ENCODE measurements around the gene MGAT5. TPM values are rescaled to one million over a fixed set of nuclear protein-coding genes. Genes with fewer than 3 reads are reported as not detected.

MGAT5 gene
- total RNA-seq, 1 donor from 2014 or later, result 70.3 TPM

DNA sequence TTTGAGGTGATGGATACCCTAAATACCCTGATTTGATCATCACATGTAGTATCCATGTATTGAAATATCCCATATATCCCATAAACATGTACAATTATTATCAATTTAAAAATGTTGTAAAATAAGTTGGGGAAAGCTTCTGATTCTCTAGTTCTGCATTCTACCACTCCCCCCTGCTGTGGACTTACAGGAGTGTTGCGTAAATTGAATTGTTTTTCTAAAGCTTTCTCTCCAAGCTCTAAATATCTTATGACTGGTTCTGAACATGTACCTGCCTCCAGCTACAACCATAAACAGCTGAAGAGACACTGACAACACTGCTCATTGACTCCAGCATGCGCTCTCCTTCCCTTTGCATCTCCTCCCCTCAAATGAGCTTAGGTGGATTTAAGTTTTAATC lies 145.2 kb downstream of the MGAT5 start:
- no peak for DNase-seq

DNA sequence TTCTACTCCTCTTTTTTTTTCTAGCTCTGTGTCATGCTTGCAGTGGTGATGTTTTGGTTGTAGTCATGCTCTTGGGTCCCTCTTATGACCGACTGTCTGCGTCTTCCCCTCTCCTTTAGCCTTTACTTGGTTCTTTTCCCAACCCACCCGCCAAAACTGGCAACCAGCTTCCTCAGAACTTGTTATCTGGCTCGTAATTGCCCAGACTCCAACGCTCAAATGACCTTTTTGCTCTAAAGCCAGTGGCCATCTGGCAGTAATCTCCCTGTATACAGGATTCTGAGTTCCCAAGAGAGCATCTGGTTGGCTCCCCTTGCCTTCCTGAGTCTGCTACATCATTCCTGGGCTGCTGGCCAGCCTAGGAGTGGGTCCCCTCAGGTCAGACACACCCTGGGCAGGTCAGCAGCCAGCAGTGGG lies 147.2 kb downstream of the MGAT5 start:
- no peak for DNase-seq

DNA sequence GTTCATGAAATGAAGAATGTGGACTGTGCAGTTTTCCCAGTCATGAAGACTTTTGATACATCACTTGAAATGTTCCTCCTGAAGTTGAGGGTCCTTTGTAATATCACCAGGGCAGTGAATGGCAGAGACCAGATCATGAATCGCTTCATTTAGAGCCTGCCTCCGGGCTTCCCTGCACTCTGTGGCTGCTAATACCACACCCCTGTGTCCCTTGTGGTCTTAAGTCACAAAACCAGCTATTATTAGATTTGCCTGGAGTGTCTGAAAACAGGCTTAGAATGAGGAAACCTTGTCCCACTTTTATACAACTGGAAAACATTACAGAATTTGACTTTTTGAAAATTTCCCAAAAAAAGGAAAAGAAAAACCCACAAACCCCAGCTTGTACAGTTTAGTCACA lies 147.9 kb downstream of the MGAT5 start:
- no peak for DNase-seq

DNA sequence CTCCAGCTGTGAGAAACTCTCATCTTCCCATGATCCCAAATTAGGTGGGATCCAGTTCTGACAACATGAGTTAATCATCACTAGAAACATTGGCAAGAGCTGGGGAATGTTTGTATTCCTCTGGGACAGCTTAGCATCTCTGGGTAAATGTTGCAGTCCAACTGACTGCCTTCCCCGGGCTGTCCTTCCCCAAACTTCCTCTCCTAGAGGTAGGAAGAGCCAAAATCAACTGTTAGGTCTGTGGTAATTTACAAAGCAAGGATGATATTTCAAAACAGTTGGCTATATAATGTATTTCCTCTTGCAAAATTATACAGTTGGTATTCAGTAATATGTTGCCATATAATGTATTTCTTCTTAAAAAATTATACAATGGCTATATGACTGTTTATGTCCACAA lies 148.5 kb downstream of the MGAT5 start:
- DNase-seq, result no peak

DNA sequence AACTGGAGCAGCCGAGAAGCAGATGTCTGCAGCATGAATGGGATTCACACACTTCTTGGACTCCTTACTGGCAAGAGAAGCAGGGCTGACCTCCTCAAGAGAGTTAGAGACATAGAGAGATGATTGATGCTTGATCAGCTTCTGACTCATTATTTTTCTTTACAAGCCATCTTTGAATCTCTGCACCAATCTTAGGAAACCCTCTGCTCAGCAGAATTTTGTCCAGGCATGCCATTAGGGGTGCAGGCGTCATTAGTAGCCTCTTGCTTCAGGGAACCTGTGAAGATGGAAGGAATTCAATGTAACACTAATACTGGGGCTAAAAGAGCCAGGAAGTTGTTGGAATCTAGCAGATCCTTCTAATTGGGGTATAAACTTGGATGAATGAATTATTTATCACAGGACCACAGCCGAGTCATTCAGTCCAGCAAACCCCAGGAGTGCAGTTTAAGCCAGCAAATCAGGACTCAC lies 151.8 kb downstream of the MGAT5 start:
- no peak for DNase-seq

DNA sequence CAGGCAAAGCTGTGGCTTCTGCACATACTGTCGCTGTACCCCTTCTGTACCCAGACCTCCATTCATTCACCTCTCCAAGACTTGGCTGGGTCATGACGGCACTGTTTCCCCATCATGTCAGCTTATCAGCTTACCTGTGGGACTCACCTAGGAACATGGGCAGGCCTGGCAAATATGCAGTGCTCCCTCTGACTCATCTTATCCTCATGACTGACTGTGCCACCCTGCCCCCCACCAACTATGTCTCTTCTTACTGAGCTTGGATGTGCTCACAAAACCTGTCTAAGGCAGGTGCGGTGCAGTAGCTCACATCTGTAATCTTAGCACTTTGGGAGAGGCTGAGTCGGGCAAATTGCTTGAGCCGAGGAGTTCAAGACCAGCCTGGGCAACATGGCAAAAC lies 152.4 kb downstream of the MGAT5 start:
- DNase-seq, result no peak

DNA sequence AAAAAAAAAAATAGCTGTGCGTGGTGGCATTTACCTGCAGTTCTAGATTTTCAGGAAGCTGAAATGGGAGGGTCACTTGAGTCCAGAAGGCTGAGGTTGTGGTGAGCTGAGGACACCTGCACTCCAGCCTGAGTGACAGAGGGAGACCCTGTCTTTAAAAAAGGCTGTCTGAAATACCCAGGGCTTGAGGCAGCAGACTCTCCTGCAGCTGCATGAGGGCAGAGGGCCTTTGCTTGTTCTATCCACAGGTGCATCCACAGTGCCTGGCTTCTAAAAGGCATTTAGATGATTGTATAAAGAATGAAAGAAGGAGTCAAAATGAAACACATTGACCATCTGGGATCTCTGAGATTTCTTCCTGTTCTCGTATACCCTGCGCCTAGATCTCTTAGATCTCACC lies 152.9 kb downstream of the MGAT5 start:
- DNase-seq, result no peak

GRCh38 chr2:134407154-134407890 lies 153.4 kb downstream of the MGAT5 start:
- DNase-seq, result no peak

GRCh38 chr2:134408386-134408785 lies 154.5 kb downstream of the MGAT5 start:
- no peak for DNase-seq

DNA sequence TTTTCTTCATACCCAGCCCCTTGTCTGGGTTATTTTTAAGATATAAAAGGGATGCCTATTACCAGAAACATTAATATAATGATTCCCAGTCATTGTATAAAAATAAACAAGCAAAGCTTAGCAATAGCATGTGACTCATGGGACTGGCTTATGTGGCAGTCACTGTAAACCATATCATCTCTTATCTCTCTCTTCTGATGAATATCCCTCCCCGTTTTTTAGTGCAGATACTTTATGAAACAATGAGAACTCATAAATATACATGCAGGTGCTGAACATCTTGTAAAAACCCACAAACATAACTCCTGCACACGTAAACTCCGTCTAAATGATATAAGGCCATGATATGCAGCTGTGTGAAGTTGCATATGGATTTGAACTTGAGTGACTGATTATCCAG lies 154.9 kb downstream of the MGAT5 start:
- no peak for DNase-seq

DNA sequence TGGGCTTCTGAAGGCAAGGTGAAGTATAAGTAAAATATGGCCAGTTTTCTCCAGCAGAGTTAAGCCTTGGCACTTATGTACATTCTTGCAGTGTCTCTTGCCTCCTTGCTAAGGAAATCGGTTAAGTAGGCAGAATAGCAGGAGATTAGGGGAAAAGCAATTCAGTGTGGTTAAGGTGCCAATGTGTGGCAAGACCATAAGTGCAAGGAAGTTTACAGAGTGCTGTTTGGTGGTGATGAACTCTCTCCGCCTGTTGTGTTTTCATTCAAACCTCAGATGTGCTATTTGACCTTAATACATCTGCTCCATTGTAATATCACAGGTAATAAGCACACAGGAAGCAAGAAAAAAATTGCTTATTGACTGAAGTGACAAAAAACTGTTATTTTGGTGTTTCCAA lies 156.1 kb downstream of the MGAT5 start:
- DNase-seq, result no peak

DNA sequence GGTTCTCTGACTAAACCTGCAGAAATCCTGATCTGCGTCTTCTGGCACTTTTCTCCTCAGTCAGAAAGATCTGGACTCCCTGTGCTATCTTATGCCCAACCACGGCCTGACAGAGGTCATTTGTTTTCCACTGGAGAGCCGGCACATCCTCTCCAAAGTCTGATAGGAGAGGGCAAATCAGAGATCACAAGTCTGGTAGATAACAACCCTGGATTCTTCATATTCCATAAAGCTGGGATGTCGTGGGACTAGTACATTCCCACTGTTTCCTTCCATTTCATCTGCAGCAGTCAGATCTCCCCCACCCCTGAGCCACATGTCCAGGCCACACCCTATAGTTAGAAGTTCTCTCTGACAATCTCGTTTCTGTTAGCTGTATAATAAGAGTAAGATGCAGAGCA lies 157.0 kb downstream of the MGAT5 start:
- no peak for DNase-seq

DNA sequence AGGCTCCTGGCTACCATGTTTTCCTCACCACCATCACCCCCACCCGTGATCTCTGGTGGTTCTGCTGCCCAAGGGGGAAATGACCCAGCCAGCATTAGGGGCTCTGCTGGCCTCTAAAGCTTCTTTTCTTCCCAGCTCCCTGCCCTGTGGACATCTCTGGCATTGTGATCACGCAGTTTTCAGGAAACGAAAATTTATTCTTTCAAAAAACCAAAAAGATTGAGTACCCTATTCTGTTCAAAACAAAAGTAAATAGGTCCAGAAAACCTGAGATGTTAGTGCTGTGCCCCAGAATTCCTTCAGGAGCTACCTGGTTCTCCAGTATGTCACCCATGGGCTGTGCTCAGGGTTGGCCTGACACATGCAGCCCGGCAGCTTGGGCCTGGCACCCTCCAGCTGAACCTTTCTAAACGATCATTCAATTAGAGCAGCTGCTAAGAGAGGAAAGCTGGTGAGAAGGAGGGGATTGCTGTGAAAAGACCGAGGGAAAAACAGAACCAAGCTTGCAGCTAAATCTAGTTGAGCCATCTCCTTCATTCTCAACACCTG lies 157.5 kb downstream of the MGAT5 start:
- DNase-seq, result no peak

DNA sequence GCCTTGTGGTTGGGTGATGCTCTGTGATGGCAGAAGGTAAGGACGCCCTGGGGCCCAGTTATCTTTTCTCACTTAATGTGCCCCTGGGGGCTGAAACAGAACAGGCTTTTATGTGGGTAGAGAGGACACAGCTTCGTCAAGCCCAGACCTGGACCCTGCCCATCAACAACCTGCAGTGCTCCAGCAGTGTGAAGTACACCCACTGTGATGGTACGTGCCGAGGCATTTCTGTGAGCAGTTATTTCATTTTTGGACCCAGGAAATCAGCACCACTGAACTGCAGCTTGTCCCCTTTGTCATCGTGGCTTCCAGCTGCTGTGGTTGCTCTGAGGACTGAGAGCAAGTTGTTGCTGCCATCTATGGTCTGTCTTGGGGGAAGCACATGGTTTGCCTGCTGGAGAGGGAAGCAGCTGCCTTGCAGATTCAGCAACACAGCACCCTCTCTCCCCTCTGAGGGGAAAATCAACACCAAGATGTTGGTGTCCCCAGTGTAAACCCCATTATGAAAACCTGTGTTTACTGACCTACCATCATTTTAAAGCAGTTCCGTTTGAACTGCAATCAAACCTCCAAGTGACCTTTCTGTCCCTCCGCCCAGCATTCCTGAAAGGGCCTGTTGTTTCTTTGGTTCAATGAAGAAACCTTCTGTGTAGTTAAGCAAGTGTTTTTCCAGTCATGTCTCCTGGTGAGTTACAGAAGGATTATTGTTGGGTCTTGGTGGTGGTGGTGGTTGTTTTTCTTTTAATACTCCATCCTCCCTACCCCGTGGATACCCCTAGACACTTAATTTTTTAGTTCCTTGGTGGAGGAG lies 158.2 kb downstream of the MGAT5 start:
- peak; percentile 86 for DNase-seq

DNA sequence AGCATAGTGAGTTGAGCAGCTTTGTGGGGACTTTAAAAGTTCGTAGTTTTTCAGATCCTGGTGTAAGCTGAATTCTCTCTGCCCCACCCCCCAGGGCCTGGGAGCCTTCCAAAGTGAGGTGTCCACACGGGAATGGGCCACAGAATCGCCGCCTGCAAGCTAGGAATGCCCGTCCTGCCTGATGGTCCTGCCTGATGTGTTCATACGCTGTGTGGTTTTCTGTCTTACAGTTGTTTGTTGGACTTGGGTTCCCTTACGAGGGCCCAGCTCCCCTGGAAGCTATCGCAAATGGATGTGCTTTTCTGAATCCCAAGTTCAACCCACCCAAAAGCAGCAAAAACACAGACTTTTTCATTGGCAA lies 158.7 kb downstream of the MGAT5 start:
- DNase-seq, result no peak

DNA sequence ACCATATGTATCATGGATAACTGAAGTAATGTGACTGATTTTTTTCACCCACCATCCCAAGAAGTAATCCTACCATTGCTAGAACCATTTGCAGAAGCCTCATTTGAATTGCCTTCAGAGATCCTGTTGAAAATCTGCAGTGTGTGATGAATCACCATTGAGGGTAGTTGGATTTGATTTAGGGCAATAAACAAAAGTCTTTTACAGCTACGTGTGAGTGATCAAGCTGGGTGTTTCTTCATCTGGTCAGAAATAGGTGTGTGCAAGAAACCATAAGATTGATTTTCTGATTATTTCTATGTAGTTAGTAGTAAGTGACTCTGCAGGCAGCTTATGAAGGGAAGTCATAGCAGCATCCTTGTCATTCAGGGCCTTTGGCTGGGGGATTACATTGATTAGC lies 159.6 kb downstream of the MGAT5 start:
- DNase-seq, result no peak

GRCh38 chr2:134413912-134414311 lies 160.0 kb downstream of the MGAT5 start:
- DNase-seq, result no peak

DNA sequence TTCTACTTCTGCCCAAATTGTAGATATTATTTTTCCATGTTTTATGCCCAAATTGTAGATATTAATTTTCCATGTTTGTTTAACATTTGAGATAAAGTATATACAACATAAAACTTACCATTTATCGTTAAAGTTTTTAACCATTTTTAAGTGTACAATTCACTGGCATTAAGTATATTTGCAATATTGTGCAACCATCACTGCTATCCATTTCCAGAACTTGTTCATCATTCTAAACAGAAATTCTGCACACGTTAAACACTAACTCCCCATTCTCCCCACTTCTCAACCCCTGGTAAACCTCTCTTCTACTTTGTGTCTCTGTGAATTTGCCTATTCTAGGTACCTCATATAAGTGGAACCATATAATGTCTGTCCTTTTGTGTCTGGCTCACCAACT lies 162.1 kb downstream of the MGAT5 start:
- DNase-seq, result no peak

GRCh38 chr2:134416637-134417036 lies 162.8 kb downstream of the MGAT5 start:
- DNase-seq, result no peak

GRCh38 chr2:134417968-134418582 lies 164.2 kb downstream of the MGAT5 start:
- DNase-seq, result no peak

- DNase-seq, result no peak
These were observed 166.4 kb downstream of the MGAT5 start for GRCh38 chr2:134420259-134420658.

GRCh38 chr2:134420920-134421319 lies 167.0 kb downstream of the MGAT5 start:
- no peak for DNase-seq
